HG03565 (cell line): ENCODE measurements around the gene CCDC93.
"Not testable (repeated sequence)": the region's sequence is repeated elsewhere in the genome, so short reads cannot be mapped to it uniquely, and the experiment has no call there.

ENCODE experiments used
- ATAC-seq: cut with Tn5 transposase; IDR thresholded peaks from one replicate; pipeline ENCODE4 v1.9.1; 2021; ENCODE audit warnings: mild to moderate bottlenecking, moderate library complexity; ENCODE audit not compliant: unreplicated experiment

The CCDC93 gene

DNA sequence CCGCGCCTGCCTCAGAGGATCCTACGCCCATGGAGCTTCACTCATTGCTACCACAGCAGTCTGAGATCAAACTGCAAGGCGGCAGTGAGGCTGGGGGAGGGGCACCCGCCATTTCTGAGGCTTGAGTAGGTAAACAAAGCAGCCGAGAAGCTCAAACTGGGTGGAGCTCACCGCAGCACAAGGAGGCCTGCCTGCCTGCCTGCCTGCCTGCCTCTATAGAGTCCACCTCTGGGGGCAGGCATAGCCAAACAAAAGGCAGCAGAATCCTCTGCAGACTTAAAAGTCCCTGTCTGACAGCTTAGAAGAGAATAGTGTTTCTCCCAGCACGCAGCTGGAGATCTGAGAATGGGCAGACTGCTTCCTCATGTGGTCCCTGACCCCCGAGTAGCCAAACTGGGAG is 90.4 kb downstream of the CCDC93 start:
- not testable (repeated sequence) for ATAC-seq

DNA sequence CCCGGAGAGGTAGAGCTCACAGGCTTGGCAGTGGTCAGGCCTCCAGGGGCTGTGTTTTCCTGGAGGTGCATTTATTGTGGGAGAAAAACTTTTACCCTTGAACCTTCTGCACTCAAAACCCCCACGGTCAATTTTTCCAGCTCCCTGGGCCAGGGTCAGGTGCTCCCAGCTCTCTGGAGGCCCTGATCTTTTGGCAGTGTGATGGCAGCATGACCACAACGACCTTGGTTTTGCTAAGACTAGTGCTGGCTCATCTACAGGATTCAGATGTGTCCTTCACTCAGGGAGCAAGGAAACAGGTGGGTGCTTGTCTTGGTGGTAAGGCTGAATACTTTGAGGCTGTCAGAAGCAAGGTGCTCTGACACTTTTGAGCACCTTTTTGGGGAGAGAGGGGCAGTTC is 92.3 kb downstream of the CCDC93 start:
- no peak for ATAC-seq

GRCh38 chr2:117918608-117919007 is 95.3 kb downstream of the CCDC93 start:
- no peak for ATAC-seq

DNA sequence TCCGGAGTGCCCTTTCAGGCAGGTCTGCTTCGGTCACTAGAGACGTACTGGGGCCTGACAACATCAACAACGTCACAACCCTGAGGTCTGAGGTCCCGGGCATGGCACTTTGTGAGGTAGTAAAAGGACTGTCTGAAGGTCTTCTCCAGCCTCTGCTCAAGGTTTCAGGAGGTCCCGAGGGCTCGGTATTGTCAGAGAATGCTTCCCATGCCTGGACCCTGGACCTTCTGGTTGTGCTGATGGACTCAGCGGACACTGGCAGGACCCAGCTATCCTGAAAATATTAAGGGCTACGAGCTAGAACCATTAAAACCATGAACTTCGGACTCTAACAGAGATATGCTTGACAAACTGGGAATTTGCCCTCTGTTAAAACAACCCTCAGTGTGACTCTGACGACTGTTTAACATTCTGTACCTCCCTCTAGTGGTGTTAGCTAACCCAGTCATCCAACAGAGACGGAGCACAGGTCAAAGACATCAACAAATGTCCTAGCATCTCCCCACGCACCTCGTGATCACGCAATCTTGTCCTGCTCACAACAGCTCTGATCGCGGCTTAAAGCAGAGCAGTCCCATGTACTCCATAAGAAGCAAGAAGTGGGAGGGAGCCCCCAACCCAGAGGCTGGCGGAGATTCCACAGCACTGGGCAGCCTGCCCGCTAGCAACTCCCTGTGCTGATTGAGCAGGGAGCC is 96.5 kb downstream of the CCDC93 start:
- no peak for ATAC-seq

- ATAC-seq: no peak
These were observed 110.9 kb downstream of the CCDC93 start for GRCh38 chr2:117902933-117903332.

DNA sequence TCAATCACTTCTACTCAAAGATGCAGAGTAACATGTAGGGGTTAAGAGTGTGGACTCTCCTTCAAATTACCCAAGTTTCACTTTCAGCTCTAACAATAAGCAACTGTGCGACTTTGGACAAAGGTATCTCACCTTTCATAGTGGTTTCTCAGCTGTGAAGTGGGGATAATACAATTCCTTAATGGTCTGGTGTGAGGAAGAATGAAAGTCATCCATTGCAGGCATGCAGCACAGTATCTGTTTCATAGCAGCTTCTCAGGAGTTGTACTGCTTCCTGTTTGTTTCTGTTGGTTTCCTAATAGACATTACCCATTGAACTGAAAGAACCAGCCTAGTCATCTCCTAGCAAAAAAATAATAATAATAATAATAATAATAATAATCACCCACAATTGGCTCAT is 125.0 kb downstream of the CCDC93 start:
- no peak for ATAC-seq

GRCh38 chr2:117885308-117885707 is 128.6 kb downstream of the CCDC93 start:
- no peak for ATAC-seq

GRCh38 chr2:117879003-117879402 is 134.9 kb downstream of the CCDC93 start:
- no peak for ATAC-seq

- no peak for ATAC-seq
These were observed 138.1 kb downstream of the CCDC93 start for GRCh38 chr2:117875786-117876185.
